Neural crest cell (in vitro differentiated cells): ENCODE data around the gene TUBA4B. TPM values are rescaled to one million over a fixed set of nuclear protein-coding genes. Genes with fewer than 3 reads are reported as not detected.

Source experiments
- DNase-seq: peaks from one replicate; pipeline ENCODE4 v3.0.0; 2021; ENCODE audit warnings: low read depth, mixed read lengths, low spot score
- H3K27ac Mint-ChIP-seq: one replicate; pipeline ENCODE4 v1.8.0; 2021; ENCODE audit warnings: mild to moderate bottlenecking, mixed read lengths; ENCODE audit not compliant: unreplicated experiment
- H3K27me3 Mint-ChIP-seq: 2 replicates; pipeline ENCODE4 v1.8.0; 2021; ENCODE audit warnings: low read depth, mild to moderate bottlenecking, mixed read lengths
- H3K36me3 Mint-ChIP-seq: 2 replicates; pipeline ENCODE4 v1.8.0; 2021; ENCODE audit warnings: low read depth, mild to moderate bottlenecking, mixed read lengths
- H3K4me1 Mint-ChIP-seq: 2 replicates; pipeline ENCODE4 v1.8.0; 2021; ENCODE audit warnings: mixed read lengths
- H3K4me3 Mint-ChIP-seq: one replicate; pipeline ENCODE4 v1.8.0; 2021; ENCODE audit warnings: mild to moderate bottlenecking, mixed read lengths
- H3K9me3 Mint-ChIP-seq: 2 replicates; pipeline ENCODE4 v1.8.0; 2021; ENCODE audit warnings: mixed read lengths
- total RNA-seq: library from RNA; stranded (reverse); gene quantifications from 2 replicates; pipeline ENCODE4 v1.2.1, GENCODE V29; 2021
- TF ChIP-seq, protein P1 (sequence below): fragments of 200-600 bp; sonication (generic); conservative IDR thresholded peaks from 2 replicates; pipeline ENCODE4 v1.5.0; 2021; ENCODE audit warnings: antibody characterized with exemption, mild to moderate bottlenecking

TUBA4B gene
- total RNA-seq, 1 donor from 2014 or later: not detected

DNA sequence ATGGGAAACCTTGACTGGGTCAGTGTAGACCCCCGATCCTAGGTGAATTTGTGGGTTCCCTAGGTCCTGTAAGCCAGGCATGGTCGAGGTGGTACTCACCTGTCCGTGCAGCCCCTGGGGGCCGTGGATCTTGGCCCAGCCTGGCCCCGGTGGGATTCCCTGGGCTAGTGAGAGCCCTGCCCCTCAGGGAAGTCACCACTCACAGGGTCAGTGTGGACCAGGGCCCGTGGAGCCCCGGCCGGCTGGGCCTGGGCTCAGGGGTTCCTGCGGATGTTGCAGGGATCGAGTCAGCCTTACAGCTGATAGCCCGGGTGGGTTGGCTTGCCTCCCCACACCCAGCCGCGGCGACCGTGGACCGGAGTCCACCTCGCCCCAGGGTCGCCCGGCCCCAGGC is 24.1 kb upstream of the TUBA4B start:
- no peak for DNase-seq
- Mint-ChIP-seq H3K27ac (peak overlapping the region; percentile 12), H3K36me3 (no peaks in the 10 kb centered on the region), H3K4me3 (peak overlapping the region; percentile 73), H3K27me3 (no peaks in the 10 kb centered on the region), H3K4me1 (peaks cover 22% of the 10 kb centered on the region), H3K9me3 (no peaks in the 10 kb centered on the region)
- TF ChIP-seq, protein P1, sequence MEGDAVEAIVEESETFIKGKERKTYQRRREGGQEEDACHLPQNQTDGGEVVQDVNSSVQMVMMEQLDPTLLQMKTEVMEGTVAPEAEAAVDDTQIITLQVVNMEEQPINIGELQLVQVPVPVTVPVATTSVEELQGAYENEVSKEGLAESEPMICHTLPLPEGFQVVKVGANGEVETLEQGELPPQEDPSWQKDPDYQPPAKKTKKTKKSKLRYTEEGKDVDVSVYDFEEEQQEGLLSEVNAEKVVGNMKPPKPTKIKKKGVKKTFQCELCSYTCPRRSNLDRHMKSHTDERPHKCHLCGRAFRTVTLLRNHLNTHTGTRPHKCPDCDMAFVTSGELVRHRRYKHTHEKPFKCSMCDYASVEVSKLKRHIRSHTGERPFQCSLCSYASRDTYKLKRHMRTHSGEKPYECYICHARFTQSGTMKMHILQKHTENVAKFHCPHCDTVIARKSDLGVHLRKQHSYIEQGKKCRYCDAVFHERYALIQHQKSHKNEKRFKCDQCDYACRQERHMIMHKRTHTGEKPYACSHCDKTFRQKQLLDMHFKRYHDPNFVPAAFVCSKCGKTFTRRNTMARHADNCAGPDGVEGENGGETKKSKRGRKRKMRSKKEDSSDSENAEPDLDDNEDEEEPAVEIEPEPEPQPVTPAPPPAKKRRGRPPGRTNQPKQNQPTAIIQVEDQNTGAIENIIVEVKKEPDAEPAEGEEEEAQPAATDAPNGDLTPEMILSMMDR: no peak

DNA sequence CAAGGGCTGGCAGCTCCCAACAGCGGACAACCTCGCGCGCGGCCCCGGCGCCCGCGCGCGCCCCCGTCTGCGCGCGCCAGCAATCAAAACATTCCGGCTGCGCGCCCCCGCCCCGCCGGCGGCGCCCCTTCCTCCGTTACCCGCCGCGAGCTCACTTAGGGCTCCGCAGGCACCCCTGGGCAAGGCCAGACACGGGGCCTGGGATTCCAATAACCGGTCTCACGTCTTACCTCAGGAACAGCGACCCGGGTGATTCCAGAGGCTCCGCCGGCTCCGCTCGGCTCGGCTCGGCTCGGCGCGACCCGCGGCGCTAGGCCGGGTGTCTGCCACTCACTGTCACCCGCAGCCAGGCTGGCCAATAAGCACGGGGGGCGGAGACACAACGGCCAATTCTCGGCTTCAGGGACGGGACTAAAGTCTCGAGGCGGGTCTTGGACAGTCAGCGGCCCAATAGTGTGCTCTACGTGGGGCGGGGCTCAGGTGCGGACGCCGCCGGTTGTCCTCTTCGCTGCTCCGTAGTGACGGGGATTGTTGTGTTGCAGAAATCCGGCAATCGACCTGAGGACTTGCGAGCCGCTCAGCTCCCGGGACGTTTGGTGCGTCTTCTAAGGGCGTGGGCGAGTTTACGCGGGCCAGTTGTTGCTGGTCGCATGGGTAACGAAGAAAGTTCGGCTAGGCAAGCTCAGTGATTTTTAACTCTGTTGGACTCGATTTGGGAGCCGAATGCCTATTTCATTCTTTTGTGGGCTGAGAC is 23.6 kb upstream of the TUBA4B start, which contains the start of the genes ANKZF1 and ATG9A:
TSS of gene ANKZF1 (plus strand) at position 502 of the 754 bp plus-strand sequence. CDS start 452 bp downstream, outside the sequence.
TSS of gene ATG9A (minus strand) at position 332 of the 754 bp plus-strand sequence. CDS start 1,612 bp downstream, outside the sequence.
- TF ChIP-seq, protein P1: no peak
- Mint-ChIP-seq H3K27ac (peak within 1 kb of the TSS; percentile 93), H3K36me3 (no peaks in the 10 kb centered on the region), H3K9me3 (no peaks in the 10 kb centered on the region), H3K27me3 (no peaks in the 10 kb centered on the region), H3K4me1 (peaks cover 22% of the 10 kb centered on the region), H3K4me3 (peak within 1 kb of the TSS; percentile 100)
- peak; percentile 96 for DNase-seq

DNA sequence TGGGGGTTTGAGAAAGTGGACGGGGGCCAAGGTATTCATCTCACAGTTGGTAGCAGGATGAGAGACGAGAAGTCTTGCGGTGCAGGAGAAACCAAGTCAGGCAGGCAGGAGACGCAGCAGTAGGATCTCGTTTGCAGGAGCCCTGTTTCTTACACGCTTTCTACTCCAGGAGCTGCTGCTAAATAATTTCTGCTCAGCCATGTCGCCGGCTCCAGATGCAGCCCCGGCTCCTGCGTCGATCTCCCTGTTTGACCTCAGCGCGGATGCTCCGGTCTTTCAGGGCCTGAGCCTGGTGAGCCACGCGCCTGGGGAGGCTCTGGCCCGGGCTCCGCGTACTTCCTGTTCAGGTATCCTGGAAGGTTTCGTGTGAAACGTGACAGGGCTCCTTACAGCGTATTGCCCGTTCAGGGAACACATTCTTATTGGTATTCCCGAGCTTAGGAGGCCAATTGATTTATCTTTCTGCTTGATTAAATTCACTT is 22.9 kb upstream of the TUBA4B start:
- no peak for DNase-seq
- Mint-ChIP-seq H3K27ac (peak overlapping the region; percentile 93), H3K36me3 (no peaks in the 10 kb centered on the region), H3K27me3 (no peaks in the 10 kb centered on the region), H3K4me3 (peak overlapping the region; percentile 100), H3K4me1 (peaks cover 22% of the 10 kb centered on the region), H3K9me3 (no peaks in the 10 kb centered on the region)
- TF ChIP-seq, protein P1: no peak

DNA sequence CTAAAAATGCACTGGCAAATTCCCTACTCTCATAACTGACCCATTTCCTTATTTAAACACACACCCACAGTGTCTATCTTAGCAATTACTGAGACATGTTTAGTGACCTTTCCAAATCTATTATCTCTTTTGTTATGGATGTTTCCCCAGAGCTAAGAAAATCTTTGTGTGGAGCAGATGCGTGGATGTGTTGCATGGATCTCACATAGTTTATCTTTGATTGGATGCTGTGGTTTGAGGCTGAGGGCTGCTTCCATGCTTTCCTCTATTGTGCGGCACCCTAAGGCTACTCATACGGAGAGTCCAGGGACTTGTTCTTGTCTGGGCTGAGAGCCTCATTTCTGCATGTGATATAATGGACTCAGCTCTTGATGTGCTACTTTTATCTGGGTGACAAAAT is 18.7 kb upstream of the TUBA4B start:
- H3K4me1 Mint-ChIP-seq: peaks cover 13% of the 10 kb centered on the region
- no peaks in the 10 kb centered on the region for H3K9me3 Mint-ChIP-seq
- no peaks in the 10 kb centered on the region for H3K27me3 Mint-ChIP-seq
- H3K4me3 Mint-ChIP-seq: no peak overlapping the region
- H3K36me3 Mint-ChIP-seq: no peaks in the 10 kb centered on the region
- DNase-seq: no peak
- no peak overlapping the region for H3K27ac Mint-ChIP-seq
- TF ChIP-seq, protein P1: no peak

DNA sequence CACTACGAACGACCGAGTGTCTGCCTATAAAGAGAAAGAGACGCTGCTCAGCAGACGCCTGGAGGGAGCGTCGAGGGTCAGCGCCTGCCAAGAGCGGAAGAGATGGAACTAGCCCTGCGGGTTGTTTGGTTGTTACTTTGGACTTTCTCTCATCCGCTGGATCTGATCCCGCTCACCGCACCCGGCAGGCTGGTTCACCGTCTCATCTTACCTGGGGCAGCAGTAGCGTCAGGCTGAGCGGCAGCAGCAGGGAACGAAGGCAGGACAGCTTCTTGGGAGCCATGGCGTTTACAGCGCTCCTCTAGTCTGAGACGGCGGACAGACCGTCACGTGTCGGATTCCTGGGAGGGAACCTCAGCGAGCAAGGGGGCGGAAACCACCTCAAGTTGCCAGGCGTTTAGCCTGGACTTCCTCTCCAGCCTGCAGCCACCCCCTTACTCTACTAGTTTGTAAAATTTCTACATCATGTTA is 9.7 kb upstream of the TUBA4B start:
- peak overlapping the region; percentile 84 for H3K4me3 Mint-ChIP-seq
- TF ChIP-seq, protein P1: no peak
- no peaks in the 10 kb centered on the region for H3K27me3 Mint-ChIP-seq
- no peak overlapping the region for H3K27ac Mint-ChIP-seq
- no peaks in the 10 kb centered on the region for H3K9me3 Mint-ChIP-seq
- no peaks in the 10 kb centered on the region for H3K36me3 Mint-ChIP-seq
- DNase-seq: no peak
- H3K4me1 Mint-ChIP-seq: peaks cover 10% of the 10 kb centered on the region
